ENCODE measurements around the gene SMIM28.

DNA sequence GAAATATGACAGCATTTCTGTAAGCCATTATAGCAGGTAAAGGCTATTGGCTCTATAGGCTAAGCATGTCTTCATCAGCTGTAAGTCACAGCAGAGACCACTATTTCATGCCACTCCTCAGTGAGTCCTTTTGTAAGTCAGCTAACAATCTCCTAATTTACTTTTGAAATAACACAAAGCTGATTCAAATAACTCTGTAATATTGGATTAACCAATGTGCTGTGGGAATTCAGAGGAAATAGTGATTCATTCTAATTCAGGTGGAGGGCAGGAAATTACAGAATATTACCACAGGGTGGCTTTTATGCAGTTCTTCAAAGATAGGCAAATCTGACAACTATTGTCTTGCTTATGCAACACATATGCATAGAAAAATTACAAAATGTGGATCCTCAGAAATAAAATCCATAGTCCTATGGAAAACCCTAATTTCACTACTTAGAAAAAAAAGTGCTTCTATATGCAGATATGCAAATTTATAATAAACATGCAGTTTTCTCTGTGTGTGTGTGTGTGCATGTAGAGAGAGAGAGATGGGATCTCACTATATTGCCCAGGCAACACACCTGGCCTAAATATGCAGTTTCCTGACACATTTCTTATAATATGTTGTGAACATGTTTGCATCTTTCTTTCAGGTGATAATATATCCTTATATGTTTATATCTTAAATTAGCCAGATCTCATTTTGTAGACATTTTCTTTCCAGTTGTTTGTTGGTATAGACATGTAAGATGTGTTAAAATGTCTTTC lies 4.8 kb upstream of the SMIM28 start:
- TF ChIP-seq CTCF (IDR thresholded peaks at IDR 0.05) = no peak
- TF ChIP-seq POLR2AphosphoS5 (IDR thresholded peaks at IDR 0.05) = no peak
- TF ChIP-seq POLR2A (IDR thresholded peaks at IDR 0.05) = no peak
- TF ChIP-seq EP300 (IDR thresholded peaks at IDR 0.05) = no peak

All from stomach (tissue), 4 donors.